ENCODE data around the gene SC5D.

SC5D gene

GRCh38 chr11:121292495-121293287 is at the start of gene SC5D:
Gene SC5D, plus strand, starts transcription at chr11:121292771. Its CDS starts 10,605 bp downstream, at chr11:121303376.
- DNase-seq = peak; percentile 79 to 94

GRCh38 chr11:121244884-121245283 is 47.7 kb upstream of the SC5D start:
- no peak for DNase-seq

GRCh38 chr11:121246021-121246768 is 46.4 kb upstream of the SC5D start:
- DNase-seq = peak; percentile 67 to 92

- no peak for DNase-seq
Measured at GRCh38 chr11:121246769-121247035, 45.9 kb upstream of the SC5D start.

- DNase-seq = no peak
Measured at GRCh38 chr11:121248496-121248895, 44.1 kb upstream of the SC5D start.

- DNase-seq = peak in 1 of 2 experiments; percentile 44
Measured at GRCh38 chr11:121249039-121249663, 43.4 kb upstream of the SC5D start.

- DNase-seq = no peak
Measured at GRCh38 chr11:121250843-121251242, 41.7 kb upstream of the SC5D start.

- no peak for DNase-seq
Measured at GRCh38 chr11:121253951-121254350, 38.6 kb upstream of the SC5D start.

- DNase-seq = no peak
Measured at GRCh38 chr11:121254756-121255155, 37.8 kb upstream of the SC5D start.

GRCh38 chr11:121255473-121256125 is 37.0 kb upstream of the SC5D start:
- no peak for DNase-seq

GRCh38 chr11:121257289-121257688 is 35.3 kb upstream of the SC5D start:
- DNase-seq = no peak

GRCh38 chr11:121257976-121258375 is 34.6 kb upstream of the SC5D start:
- DNase-seq = no peak

- no peak for DNase-seq
Measured at GRCh38 chr11:121265586-121265985, 27.0 kb upstream of the SC5D start.

GRCh38 chr11:121268581-121268980 is 24.0 kb upstream of the SC5D start:
- DNase-seq = no peak

- DNase-seq = no peak
Measured at GRCh38 chr11:121270001-121270678, 22.4 kb upstream of the SC5D start.

GRCh38 chr11:121274332-121274991 is 18.1 kb upstream of the SC5D start:
- no peak for DNase-seq

- DNase-seq = no peak
Measured at GRCh38 chr11:121281698-121282097, 10.9 kb upstream of the SC5D start.

- DNase-seq = no peak
Measured at GRCh38 chr11:121282386-121282785, 10.2 kb upstream of the SC5D start.

- no peak for DNase-seq
Measured at GRCh38 chr11:121282886-121283502, 9.6 kb upstream of the SC5D start.

- no peak for DNase-seq
Measured at GRCh38 chr11:121291319-121291718, 1.3 kb upstream of the SC5D start.

- DNase-seq = peak in 1 of 2 experiments; percentile 12
Measured at GRCh38 chr11:121291896-121292494, 576 bp upstream of the SC5D start.

- peak in 1 of 2 experiments; percentile 33 for DNase-seq
Measured at GRCh38 chr11:121293288-121293594, 670 bp downstream of the SC5D start.
